Measurements from ENCODE around the gene TTC13.

- TF ChIP-seq POLR2AphosphoS5 (IDR thresholded peaks at IDR 0.05) (no peak), CTCF (IDR thresholded peaks at IDR 0.05) (no peak)
Observed at GRCh38 chr1:230916587-230917283, 61.9 kb downstream of the TTC13 start.
